H1 (cell line): ENCODE data around the gene DPYSL3.

Experiments
- EP300 ChIP-seq, 2 experiments: IDR thresholded peaks; 1 replicate in 1 of 2; 2 replicates in 1 of 2; pipeline ENCODE4 v1.6.1; 2011 to 2012; ENCODE audit warnings: low read depth in 2 of 2, low read length in 2 of 2, mild to moderate bottlenecking in 2 of 2, borderline replicate concordance in 1 of 2, inconsistent platforms in 1 of 2, moderate library complexity in 1 of 2
- HDAC2 ChIP-seq, 2 experiments: fragments of 300-600 bp in 1 of 2; sonication (generic) in 1 of 2; IDR thresholded peaks; 2 replicates each; pipeline ENCODE4 v1.6.1; 2011 to 2012; ENCODE audit warnings: low read depth in 2 of 2, low read length in 2 of 2, mild to moderate bottlenecking in 2 of 2, moderate library complexity in 2 of 2, borderline replicate concordance in 1 of 2, inconsistent platforms in 1 of 2
- KDM5A ChIP-seq: fragments of 200-600 bp; IDR thresholded peaks from 2 replicates; pipeline ENCODE4 v1.7.1; 2012; ENCODE audit warnings: mild to moderate bottlenecking, low read length, inconsistent platforms, mixed read lengths
- POLR2A ChIP-seq, 2 experiments: IDR thresholded peaks; 1 replicate in 1 of 2; 2 replicates in 1 of 2; pipeline ENCODE4 v1.6.1; 2011; ENCODE audit warnings: low read depth in 2 of 2, low read length in 2 of 2, mild to moderate bottlenecking in 2 of 2; ENCODE audit errors: control extremely low read depth in 1 of 2
- POU5F1 ChIP-seq: IDR thresholded peaks from 2 replicates; pipeline ENCODE4 v1.6.1; 2011; ENCODE audit warnings: low read depth, mild to moderate bottlenecking, low read length, moderate library complexity
- RFX5 ChIP-seq: IDR thresholded peaks from 2 replicates; pipeline ENCODE4 v1.6.1; 2011; ENCODE audit warnings: low read depth, low read length, improper control_type of control experiment, borderline replicate concordance
- SP1 ChIP-seq: IDR thresholded peaks from 2 replicates; pipeline ENCODE4 v1.6.1; 2011; ENCODE audit warnings: low read depth, low read length
- SP2 ChIP-seq: IDR thresholded peaks from 2 replicates; pipeline ENCODE4 v1.6.1; 2012; ENCODE audit warnings: mild to moderate bottlenecking, low read length, inconsistent platforms
- SRF ChIP-seq: IDR thresholded peaks from 2 replicates; pipeline ENCODE4 v1.6.1; 2011; ENCODE audit warnings: mild to moderate bottlenecking, low read depth, low read length, moderate library complexity
- SUZ12 ChIP-seq: fragments of 200-600 bp; sonication (generic); IDR thresholded peaks from 2 replicates; pipeline ENCODE4 v1.6.1; 2012; ENCODE audit warnings: mild to moderate bottlenecking, inconsistent platforms, low read length, moderate library complexity, mixed read lengths
- TCF12 ChIP-seq: IDR thresholded peaks from 2 replicates; pipeline ENCODE4 v1.6.1; 2011; ENCODE audit warnings: low read depth, mild to moderate bottlenecking, low read length
- TF ChIP-seq, protein P1 (sequence below): IDR thresholded peaks from 2 replicates; pipeline ENCODE4 v1.6.1; 2012; ENCODE audit warnings: inconsistent platforms
- TF ChIP-seq, protein P2 (sequence below), 3 experiments: IDR thresholded peaks; 1 replicate in 2 of 3; 2 replicates in 1 of 3; pipeline versions ENCODE4 v1.5.1 to v1.6.1; 2011; ENCODE audit warnings: low read length in 3 of 3, mild to moderate bottlenecking in 3 of 3, inconsistent platforms in 2 of 3, low read depth in 1 of 3, moderate library complexity in 1 of 3; ENCODE audit not compliant: insufficient read depth in 1 of 3; ENCODE audit errors: control extremely low read depth in 1 of 3

DNA sequence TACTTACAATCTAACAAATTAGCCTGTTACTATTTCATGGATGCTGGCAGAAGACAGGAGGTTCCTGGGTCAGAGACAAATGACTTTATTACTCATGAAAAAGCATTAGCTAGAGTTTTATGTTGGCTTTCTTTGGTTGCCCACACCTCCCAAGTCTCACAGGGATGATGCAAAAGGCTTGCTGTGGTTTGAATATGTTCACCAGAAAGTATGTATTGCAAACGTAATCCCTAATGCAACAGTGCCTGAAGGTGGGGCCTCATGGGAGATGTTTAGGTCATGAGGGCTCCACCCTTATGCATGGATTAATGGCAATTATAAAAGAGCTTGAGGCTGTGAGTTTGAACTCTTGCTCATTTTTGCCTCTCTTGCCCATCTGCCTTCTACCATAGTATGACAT lies 28.5 kb downstream of the DPYSL3 start:
- TF ChIP-seq TCF12, result no peak
- no peak for TF ChIP-seq SRF
- TF ChIP-seq, protein P1, sequence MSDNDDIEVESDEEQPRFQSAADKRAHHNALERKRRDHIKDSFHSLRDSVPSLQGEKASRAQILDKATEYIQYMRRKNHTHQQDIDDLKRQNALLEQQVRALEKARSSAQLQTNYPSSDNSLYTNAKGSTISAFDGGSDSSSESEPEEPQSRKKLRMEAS, result no peak
- no peak for TF ChIP-seq RFX5
- no peak for TF ChIP-seq POU5F1
- TF ChIP-seq, protein P2, sequence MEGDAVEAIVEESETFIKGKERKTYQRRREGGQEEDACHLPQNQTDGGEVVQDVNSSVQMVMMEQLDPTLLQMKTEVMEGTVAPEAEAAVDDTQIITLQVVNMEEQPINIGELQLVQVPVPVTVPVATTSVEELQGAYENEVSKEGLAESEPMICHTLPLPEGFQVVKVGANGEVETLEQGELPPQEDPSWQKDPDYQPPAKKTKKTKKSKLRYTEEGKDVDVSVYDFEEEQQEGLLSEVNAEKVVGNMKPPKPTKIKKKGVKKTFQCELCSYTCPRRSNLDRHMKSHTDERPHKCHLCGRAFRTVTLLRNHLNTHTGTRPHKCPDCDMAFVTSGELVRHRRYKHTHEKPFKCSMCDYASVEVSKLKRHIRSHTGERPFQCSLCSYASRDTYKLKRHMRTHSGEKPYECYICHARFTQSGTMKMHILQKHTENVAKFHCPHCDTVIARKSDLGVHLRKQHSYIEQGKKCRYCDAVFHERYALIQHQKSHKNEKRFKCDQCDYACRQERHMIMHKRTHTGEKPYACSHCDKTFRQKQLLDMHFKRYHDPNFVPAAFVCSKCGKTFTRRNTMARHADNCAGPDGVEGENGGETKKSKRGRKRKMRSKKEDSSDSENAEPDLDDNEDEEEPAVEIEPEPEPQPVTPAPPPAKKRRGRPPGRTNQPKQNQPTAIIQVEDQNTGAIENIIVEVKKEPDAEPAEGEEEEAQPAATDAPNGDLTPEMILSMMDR (IDR thresholded peaks at IDR 0.05; ENCODE audit: control extremely low read depth in 1 of 3, insufficient read depth in 1 of 3, low read depth in 1 of 3, low read length in 3 of 3), result no peak
- no peak for TF ChIP-seq SP1
- no peak for TF ChIP-seq POLR2A (IDR thresholded peaks at IDR 0.05; ENCODE audit: control extremely low read depth in 1 of 2, low read depth in 2 of 2, low read length in 2 of 2)
- TF ChIP-seq KDM5A, result no peak
- TF ChIP-seq SUZ12, result no peak
- TF ChIP-seq SP2, result no peak
- TF ChIP-seq HDAC2 (IDR thresholded peaks at IDR 0.05; ENCODE audit: borderline replicate concordance in 1 of 2, low read depth in 2 of 2, low read length in 2 of 2), result no peak
- no peak for TF ChIP-seq EP300 (IDR thresholded peaks at IDR 0.05; ENCODE audit: borderline replicate concordance in 1 of 2, low read depth in 2 of 2, low read length in 2 of 2)
